Right lobe of liver (tissue), 4 donors: ENCODE results near the gene PAQR7.

Experiments
- POLR2A ChIP-seq: fragments of 450-650 bp; IDR thresholded peaks from one replicate; pipeline ENCODE4 v1.6.1; 2017; ENCODE audit warnings: antibody characterized with exemption, mild to moderate bottlenecking
- TF ChIP-seq, protein P1 (sequence below), 4 donors: fragments of 200-600 bp in 3 of 4; fragments of 450-650 bp in 1 of 4; IDR thresholded peaks; one replicate each; pipeline versions ENCODE4 v1.5.1 to v1.8.0; 2016 to 2022; ENCODE audit warnings: antibody characterized with exemption in 4 of 4, mild to moderate bottlenecking in 2 of 4
- donor health status: DM: no; HTN: no; CAD: no.
- donor health status: DM: no; HTN: no; CAD: no.
- donor health status: DM: no; HTN: yes; CAD: no.

- TF ChIP-seq, protein P1, sequence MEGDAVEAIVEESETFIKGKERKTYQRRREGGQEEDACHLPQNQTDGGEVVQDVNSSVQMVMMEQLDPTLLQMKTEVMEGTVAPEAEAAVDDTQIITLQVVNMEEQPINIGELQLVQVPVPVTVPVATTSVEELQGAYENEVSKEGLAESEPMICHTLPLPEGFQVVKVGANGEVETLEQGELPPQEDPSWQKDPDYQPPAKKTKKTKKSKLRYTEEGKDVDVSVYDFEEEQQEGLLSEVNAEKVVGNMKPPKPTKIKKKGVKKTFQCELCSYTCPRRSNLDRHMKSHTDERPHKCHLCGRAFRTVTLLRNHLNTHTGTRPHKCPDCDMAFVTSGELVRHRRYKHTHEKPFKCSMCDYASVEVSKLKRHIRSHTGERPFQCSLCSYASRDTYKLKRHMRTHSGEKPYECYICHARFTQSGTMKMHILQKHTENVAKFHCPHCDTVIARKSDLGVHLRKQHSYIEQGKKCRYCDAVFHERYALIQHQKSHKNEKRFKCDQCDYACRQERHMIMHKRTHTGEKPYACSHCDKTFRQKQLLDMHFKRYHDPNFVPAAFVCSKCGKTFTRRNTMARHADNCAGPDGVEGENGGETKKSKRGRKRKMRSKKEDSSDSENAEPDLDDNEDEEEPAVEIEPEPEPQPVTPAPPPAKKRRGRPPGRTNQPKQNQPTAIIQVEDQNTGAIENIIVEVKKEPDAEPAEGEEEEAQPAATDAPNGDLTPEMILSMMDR (IDR thresholded peaks at IDR 0.05) = no peak
- no peak for TF ChIP-seq POLR2A
Observed at GRCh38 chr1:25900219-25900618, 24.7 kb upstream of the PAQR7 start.
